Activated effector memory CD4-positive, alpha-beta T cell treated with anti-CD3 and anti-CD28 coated beads, Interleukin-2, amount 50 U/mL, for 16 hours (primary cell): ENCODE measurements around the gene RPS6KA5.
"Not testable (repeated sequence)": the region's sequence is repeated elsewhere in the genome, so short reads cannot be mapped to it uniquely, and the experiment has no call there.

Experiments
- DNase-seq: peaks from one replicate; pipeline ENCODE4 v3.0.0-alpha.2; 2020

Gene RPS6KA5

DNA sequence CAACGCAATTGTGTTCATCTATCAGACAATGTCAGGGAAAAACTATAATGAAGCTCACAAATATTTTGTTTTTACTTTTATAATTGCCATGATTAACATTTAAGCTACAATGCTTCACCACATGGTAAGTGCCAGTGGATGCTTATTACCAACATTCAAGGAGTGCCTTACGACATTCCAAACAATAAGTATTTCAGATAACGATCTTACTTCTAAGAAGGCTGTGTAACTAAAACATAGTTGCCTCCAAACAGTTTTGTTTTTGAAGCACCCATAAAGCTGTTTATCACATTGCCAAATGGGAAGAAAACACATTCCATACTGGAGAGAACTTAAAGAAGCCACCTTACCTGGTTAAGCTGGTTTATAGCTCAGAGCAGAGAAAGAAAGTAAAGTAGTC lies 78.8 kb downstream of the RPS6KA5 start:
- no peak for DNase-seq

DNA sequence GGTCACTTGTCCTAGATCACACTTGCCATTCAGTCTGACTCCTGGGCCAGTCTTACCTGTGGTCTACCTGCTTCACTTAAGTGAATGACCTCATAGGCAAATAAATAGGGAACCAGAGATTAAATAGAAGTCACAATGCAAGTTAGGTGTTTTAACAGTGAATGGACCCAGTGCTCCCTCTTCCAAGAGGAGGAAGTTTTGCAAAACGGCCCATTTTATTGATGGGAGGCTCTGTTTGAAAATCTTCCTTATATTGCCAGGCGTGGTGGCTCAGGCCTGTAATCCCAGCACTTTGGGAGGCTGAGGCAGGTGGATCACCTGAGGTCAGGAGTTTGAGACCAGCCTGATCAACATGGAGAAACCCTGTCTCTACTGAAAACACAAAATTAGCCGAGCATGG lies 79.8 kb downstream of the RPS6KA5 start:
- DNase-seq = not testable (repeated sequence)

DNA sequence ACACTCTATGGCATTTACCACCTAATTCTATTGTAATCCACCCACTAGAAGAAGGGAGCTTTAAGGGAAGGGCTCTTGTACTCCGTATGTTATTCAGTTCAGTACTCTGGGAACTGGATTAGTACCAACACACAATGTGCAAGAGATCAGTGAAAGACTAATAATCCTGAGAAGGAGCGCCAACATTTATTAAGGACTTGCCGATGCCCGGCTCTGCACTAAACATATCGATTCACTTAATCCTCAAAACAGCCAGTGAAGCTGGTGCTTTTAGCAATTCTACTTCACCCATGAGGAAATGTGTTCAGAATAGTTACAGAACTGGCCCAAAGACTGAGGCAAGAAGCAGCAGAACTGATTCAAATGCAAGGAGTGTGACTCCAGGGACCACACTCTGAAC lies 80.9 kb downstream of the RPS6KA5 start:
- DNase-seq = no peak

DNA sequence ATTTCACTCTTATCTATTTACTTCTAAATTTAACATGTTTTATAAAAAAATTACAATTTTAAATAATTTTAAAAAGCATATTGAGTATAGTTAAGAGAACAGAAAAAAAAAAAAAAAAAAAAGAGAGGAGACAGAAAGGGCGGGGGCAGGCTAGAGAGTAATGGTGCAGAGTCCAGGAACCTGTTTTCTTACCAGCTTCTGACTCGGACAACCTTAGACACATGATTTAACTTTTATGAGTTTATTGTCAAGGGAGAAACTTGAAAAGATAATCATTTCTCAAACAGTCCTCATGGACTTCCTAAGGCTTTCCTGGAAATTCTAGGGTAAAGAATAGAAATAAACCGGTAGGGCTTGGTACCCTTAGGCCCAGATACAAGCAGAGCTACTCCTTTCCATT lies 84.3 kb downstream of the RPS6KA5 start:
- no peak for DNase-seq

DNA sequence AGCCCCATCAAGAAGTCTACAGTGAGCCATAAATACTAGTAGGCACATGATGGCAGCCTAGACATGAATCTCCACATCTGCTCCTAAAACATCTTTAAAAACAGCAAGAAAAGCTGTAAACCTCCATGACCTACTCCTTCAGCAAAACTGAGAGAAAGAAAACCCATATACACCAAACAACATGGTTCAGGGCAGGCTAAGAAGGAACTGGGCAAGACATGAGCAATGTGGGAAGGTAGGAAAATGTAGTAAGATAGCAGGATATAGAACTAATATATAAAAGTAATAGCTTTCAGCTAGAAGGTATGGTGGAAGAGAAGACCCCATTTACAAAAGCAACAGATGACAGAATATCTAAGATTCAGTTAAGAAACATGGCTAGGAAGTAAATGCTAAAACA lies 88.8 kb downstream of the RPS6KA5 start:
- no peak for DNase-seq

DNA sequence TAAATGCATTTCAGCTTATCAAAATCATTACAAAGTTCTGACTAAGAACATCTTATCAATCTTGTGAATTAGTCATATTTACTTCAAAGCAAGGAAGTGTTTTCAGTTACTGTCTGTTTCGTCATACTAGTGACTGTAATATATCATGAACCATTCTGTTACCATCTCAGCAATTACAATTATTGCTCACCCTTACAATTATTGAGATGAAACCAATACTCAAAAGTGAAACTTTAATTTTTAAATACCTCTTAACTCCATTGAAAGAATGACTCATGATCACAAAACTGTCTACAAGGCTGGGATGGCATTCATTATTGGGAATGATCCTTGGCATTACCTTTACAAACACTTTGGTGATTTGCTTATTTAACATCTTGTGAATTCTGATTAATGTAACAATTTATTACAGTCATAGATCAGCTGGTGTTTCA lies 90.3 kb downstream of the RPS6KA5 start:
- DNase-seq = no peak

DNA sequence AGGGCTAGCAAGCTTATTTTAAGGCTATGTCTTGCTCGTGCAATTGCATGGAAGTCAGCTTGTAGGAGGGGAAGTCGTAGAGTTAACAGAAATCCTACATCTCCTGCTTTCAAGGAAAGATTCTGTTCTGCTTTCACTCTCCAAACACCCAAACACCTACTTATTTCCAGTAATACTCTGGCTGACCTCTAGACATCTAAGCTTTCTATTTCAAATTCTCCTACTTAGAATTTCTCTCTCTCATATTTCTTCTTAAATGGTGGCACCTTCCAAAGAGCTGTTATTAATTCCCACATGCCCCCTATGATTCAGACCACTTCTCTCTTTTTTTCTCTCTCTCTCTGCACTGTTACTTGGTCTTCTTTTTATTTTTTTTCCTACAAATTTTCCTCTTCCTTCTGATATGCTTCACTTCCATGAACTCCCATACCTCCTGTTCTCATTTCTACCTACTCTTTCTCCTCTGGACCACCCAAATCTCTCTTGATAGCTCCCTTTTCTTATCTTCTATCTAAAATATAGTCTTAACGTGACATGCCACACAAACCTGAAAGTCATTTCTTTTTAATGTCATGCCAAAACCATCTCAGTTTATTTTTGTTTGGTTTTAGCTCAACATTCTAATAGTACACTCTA lies 90.8 kb downstream of the RPS6KA5 start:
- DNase-seq = no peak

DNA sequence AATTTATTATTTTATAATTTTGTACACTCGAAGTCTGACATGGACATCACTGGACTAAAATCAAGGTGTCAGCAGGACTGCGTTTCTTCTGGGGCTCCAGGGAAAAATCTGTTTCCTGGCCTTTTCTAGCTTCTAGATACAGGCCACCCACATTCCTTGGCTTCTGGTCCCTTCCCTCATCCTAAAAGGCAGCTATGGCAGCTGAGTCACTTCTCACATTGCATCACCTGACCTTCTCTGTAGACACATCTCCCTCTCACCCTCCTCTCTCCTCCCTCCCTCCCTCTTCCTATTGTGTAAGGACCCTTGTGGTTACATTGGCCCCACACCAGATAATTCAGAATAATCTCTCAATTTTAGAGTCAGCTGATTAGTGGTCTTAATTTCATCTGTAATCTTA lies 92.4 kb downstream of the RPS6KA5 start:
- DNase-seq = no peak

DNA sequence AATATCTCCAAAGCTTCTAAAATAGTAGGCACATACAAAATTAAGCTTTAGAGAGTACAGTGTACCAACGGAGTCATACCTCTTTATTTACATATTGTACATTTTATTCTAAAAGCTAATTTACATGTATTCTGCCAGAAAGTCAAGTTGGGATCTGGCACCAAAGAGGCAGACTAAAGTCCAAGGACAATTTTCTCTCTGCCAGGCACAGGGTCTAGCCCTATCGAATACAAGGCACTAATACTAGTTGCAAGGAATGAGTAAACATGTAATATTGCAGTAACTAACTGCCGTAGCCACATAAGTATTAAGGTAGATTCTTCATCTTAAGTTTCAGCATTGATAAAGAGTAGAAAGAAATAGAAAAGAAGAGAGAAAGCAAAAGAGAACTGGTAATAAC lies 93.9 kb downstream of the RPS6KA5 start:
- DNase-seq = no peak

DNA sequence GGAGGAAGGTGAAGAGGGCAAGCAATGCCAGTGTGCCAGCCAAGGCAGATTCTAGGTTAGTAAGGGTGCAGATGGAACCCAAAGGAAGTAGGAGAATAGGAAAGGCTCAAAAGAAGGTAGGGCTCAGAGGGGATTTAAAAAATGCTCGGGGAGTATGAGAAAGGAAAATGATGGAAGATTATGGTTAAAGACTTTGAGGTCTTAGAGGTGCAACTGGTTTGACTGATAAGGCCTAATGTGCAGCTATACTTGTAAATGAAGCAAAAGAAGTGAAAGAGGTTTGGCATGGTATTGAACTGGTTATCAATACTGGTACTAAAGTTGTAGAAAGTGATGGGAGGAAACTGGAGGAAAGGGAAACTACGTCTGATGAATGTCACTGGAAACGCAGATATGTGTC lies 94.7 kb downstream of the RPS6KA5 start:
- no peak for DNase-seq

DNA sequence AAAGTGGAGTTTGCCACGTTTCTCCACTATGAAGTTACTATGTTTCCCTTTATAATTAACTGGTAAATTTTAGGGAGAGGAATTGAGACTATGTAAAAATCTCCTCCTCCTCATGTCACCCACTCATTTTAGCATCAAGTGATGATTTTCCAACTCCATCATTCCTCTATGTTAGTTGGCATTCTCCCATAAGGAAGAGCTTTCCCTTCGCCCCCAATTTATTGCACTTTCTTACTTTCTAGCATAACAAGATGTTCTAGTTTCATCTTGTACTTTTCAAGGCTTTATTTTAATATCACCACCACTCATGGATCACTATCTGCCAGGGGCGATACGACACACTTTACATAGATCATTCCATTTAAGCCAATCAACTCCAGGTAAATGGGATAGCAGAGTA lies 97.1 kb downstream of the RPS6KA5 start:
- no peak for DNase-seq

DNA sequence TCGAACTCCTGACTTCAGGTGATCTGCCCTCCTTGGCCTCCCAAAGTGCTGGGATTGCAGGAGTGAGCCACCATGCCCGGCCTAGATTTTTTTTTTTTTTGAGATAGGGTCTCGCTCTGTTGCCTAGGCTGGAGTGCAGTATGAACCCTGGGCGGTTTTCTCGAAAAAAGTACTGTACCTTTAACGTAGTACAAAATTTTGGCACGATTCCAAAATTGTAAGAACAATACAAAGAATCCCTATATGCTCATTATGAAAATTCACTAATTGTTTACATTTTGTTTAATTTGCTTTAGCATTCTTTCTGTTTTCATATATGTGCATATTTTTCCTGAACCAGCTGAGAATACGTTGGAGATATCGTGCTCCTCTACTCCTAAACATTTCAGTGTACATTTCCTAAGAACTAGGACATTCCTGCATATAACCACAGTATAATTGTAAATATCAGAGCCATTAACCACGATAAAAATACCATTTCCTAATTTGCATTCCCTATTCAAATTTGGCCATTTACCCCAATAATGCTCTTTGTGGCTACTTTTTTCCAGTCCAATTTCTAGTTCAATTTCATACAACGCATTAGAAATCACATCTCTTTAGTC lies 97.8 kb downstream of the RPS6KA5 start:
- DNase-seq = no peak

DNA sequence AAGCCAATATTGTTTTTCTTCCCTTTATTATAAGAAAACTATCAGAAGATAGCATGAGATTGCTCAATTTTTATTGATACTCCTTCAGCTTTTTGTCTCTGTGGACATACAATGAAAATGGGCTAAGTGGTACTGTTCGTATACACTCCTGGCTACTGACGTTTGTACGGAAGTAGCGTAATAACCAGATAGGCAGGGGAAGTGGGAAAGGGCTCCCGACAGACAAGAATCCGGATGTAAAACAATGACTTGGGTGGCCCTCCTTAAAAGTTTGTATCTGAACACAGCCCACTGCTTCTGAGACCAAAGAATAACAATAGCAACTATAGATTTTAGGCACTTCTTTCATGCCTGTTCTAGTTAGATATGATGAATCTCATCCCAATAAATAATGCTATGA lies 99.6 kb downstream of the RPS6KA5 start:
- no peak for DNase-seq

DNA sequence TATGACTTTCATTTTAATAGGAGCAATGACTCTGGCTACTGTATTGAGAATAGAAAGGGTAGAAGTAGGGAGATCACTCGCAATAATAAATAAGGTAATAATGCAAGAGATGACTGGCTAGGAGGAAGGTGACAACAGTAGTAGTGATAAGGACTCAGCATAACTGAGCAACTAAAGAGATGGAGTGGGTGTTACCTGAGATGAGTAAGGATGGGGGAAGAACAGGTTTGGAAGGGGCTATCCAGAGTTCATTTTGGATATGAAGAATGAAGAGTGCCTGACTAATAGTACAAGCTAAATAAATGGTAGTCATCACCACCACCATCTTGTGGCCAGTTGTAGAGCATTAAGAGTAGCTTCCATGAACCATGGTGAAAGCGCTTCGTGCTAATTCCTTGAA lies 101.1 kb downstream of the RPS6KA5 start:
- DNase-seq = no peak

DNA sequence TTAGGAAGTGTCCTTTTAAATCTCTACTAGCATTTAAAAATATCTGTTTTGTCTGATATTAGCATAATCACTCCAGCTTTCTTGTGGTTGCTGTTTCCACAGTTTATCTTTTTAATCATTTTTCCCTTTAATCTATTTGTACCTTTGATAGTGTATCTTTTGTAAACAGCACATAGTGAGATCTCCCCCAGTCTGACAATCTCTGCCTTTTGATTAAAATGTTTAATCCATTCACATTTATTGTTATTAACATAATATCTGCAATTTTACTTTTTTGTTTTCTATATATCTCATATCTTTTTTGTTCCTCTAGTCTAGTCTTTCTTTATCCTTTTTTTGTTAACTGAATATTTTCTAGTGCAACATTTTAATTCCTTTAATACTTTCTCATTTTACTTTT lies 104.2 kb downstream of the RPS6KA5 start:
- no peak for DNase-seq

DNA sequence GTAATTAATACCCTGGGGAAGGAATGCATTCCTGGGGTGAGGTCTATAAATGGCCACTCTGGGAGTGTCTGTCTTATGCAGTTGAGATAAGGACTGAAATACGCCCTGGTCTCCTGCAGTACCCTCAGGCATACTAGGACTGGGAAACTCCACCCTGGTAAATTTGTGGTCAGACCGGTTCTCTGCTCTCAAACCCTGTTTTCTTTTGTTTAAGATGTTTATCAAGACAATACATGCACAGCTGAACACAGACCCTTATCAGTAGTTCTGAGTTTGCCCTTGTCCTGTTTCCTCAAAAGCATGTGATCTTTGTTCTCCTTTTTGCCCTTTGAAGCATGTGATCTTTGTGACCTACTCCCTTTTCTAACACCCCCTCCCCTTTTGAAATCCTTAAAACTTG lies 106.8 kb downstream of the RPS6KA5 start:
- not testable (repeated sequence) for DNase-seq

DNA sequence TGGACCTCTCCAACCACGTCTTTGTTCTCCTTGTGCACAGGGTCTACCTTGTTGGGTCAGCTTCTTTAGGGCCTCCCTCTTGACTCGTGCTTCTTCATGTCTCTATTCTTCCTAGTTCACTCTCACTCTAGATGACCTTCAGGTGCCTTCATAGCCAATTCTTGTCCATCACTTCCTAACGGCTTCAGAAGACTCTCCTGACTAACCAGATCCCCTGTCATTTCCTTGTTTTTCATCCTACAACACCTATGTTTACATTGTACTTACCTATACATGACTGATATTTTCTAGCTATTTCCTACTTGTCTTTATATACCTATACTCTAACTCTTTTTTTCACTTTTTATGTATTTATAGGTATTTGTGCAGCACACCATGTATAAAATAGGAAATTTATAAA lies 117.1 kb downstream of the RPS6KA5 start:
- no peak for DNase-seq

DNA sequence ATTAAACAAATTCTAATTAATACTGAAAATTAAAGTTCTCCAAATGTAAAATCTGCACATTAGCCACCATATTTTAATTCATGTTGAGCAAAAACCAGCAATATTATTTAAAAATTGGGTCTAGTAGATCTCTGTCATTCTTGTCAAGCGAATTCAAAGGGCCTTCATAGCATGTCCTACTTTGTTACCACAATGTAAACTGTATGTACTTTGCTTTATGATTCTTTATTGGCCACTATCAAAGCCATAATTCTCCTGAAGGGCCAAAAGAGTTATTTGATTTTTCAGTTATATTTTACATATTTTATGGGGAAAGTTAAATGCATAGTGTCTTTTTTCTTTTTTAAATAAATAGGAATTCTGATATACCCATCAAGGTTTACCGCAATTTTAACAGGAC lies 117.9 kb downstream of the RPS6KA5 start:
- DNase-seq = no peak

DNA sequence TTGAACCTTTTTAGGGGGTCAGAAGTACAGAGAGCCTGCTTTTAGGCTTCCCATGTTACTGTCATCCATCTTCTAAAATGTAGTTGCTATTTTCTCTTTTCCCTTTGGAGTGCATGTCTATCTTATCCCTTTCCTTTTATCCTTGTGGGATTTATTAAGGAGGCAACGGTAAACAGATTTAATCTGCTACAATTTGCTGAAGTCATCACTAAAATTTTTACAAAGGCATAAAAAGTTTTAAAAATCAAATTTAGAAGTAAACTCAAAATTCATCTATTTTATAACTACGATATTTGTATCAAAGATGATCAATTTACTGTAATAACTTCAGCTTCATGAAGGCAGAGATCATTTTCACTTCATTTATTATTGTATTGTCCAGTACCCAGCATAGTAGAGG lies 118.7 kb downstream of the RPS6KA5 start:
- DNase-seq = no peak

DNA sequence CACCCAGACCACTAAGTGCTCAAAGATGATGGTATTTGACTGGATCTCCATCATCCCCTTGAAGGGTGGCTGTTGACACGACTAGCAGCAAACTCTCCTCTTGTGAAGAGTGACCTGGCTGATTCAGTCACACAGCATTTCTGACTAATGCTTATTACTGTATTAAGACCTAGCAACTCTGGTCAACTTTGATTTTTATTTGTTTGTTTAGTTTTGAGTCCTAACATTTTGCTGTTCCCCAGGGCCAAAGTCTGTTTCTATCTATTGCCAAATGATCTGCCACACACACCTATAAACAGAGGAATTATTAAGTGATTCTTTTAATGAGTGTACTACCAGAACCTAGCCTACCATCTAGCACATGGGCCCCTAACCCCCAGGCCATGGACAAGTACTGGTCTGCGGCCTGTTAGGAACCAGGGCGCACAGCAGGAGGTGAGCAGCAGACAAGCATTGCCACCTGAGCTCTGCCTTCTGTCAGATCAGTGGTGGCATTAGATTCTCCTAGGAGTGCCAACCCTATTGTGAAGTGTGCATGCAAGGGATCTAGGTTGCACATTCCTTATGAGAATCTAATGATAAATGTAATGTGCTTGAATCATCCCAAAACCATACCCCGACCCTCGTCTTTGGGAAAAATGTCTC lies 120.0 kb downstream of the RPS6KA5 start:
- DNase-seq = no peak

DNA sequence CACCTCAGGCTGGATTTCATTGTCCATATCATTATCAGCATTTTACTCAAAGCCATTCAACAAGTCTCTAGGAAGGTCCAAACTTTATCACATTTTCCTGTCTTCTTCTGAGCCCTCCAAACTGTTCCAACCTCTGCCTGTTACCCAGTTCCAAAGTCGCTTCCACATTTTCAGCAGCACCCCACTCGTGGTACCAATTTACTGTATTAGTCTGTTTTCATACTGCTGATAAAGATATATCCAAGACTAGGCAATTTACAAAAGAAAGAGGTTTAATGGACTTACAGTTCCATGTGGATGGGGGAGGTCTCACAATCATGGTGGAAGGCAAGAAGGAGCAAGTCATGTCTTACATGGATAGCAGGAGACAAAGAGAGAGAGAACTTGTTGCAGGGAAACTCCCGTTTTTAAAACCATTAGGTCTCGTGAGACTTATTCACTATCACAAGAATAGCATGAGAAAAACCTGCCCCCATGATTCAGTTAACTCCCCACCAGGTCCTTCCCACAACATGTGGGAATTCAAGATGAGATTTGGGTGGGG lies 121.1 kb downstream of the RPS6KA5 start:
- not testable (repeated sequence) for DNase-seq

DNA sequence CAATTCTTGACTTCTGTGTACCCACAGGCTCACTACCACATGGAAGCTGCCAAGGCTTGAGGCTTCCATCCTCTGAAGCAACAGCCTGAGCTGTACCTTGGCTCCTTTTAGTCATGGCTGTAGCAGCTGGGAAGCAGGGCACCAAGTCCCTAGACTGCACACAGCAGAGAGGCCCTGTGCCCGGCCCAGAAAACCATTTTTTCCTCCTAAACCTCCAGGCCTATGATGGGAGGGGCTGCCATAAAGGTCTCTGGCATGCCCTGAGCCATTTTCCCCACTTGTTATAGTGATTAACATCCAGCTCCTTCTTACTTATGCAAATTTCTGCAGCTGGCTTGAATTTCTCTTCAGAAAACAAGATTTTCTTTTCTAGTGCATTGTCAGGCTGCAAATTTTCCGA lies 121.8 kb downstream of the RPS6KA5 start:
- no peak for DNase-seq

DNA sequence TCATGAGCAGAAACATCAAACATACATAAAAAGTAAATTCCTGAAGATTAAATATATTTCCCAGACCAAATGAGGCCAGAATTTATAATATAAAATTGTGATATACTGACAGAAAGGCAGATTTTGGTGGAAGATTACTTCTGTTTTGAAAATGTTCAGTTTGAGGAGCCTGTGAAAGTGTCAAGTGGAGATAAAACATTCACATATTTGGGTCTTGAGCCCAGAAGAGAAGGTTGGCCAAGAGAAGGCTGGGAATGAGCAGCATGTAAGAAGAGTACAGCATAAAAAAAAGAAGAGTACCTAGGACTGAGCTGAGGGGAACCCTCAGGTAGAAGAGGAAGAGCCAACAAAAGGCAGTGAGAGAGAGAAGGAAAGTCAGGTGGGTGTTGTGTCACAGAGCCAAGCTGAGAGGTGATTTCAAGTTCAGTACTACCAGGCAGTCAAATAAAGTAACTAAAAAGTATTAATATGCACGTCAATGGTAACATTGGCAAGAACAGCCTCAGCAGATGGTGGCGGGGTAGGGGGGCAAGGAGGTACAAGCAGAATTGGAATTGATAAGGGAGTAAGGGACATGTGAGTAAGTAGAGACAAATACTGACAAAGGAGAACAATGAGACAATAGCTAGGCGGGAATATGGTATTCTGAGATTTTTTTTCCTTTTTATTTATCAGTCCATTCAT lies 123.5 kb downstream of the RPS6KA5 start:
- DNase-seq = no peak
